ENCODE data around the gene MYH16.
"Not testable (repeated sequence)": the region's sequence is repeated elsewhere in the genome, so short reads cannot be mapped to it uniquely, and the experiment has no call there.

Gene MYH16

DNA sequence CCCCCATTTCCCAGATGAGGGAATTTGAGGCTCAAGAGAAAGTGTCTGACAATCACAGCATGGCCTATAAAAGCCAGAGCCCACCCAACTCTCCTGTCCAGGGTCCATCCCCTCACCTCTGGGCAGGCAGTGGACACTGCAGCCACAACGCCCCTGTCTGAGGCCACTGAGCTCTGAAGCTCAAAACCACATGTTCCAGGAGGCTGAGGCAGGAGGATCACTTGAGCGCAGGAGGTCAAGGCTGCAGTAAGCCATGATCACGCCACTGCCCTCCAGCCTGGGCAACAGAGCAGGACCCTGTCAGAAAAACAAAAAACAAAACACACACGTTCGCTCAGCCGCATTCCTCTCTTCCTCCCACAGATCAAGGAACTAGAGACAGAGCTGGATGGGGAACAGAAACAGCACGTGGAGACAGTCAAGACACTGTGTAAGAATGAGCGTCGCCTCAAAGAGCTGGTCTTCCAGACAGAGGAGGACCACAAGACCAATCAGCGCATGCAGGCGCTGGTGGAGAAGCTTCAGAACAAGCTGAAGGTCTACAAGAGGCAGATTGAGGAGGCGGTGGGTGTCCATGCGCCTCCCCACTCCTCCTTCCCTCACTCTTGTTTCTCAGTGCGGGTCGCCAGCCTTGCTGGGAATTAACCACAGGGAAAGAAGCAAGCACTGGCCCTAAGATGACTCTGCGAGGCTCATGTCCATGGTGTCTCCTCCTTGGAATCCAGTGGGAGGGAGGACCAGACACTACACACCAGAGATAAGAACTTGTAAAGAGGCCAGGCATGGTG, 33.0 kb downstream of the MYH16 start:
- no peak for DNase-seq (ENCODE audit: low read depth)

DNA sequence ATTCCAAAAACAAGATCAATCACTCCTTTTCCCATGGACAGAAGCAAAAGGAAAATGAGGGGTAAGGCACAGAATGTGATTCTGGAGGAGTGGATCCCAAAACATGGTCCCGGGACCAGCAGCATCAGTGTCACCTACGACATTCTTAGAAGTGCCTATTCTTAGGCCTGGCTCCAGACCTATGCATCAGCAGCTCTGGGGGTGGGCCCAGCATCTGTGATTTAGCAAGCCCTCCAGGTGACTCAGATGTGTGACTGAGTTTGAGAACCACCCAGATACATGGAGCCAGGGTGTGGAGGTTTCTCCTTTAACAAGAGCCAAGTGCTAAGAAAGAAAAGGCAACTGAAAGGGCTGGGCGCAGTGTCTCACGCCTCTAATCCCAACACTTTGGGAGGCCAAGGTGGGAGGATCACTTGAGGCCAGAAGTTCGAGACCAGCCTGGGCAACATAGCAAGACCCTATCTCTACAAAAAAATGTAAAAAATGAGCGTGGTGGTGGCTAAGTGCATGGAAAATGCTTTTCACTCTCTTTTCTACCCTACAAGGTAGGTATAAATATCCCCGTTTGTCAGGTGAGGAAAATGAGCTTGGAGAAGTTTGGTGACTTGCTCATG, 35.9 kb downstream of the MYH16 start:
- DNase-seq (ENCODE audit: low read depth), result no peak

DNA sequence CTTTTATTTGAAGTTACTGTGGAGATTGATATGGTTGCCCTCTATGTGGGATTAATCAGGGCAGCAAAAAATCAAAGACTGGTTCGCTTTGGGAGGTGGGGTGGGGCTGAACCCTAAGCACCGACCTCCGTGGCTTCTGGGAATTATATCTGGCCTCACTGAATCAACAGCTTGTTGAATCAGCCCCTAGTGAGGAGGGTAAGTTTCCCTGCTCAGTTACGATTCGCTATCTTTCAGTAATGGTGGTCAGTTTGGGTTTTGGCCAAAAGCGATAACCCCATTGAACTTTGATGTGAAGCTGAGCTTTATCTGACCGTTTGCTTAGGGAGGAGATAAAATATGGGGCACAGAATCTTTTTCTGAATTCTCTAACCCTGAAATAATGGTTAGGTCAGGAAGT, 36.5 kb downstream of the MYH16 start:
- DNase-seq (ENCODE audit: low read depth), result no peak

DNA sequence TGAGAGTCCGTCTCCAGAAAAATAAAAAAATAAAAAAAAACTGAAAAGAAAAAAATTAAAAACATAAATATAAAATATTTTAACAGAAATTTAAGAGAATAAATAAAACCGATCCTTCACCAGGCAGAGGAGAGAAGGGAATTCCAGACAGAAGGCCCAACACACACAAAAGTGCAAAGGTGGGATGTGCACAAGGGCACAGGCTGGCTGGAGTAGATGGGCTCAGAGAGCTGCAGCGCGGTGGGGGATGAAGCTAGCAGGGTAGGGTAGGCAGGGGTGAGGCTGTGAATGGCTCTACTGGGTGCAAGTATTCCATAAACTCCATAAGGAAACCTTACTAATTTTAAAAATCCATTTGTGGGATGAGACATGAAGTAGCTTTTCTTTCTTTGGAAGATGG, 37.4 kb downstream of the MYH16 start:
- DNase-seq (ENCODE audit: low read depth), result no peak

DNA sequence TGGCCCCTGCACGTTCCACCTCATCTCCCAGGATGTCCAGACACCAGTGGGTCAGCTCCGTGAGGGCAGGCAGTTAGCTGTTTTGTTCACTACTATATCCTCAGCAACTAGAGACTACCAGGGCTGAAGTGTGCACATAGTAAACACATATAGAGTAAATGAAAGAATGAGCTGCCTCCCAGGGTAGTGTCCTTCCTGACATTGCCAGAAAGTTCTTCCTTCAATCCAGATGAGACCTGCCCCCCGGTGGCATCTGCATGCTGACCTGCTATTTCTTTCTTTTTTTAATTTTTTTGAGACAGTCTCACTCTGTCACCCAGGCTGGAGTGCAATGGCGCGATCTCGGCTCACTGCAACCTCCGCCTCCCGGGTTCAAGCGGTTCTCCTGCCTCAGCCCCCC, 39.1 kb downstream of the MYH16 start:
- DNase-seq (ENCODE audit: low read depth), result no peak

DNA sequence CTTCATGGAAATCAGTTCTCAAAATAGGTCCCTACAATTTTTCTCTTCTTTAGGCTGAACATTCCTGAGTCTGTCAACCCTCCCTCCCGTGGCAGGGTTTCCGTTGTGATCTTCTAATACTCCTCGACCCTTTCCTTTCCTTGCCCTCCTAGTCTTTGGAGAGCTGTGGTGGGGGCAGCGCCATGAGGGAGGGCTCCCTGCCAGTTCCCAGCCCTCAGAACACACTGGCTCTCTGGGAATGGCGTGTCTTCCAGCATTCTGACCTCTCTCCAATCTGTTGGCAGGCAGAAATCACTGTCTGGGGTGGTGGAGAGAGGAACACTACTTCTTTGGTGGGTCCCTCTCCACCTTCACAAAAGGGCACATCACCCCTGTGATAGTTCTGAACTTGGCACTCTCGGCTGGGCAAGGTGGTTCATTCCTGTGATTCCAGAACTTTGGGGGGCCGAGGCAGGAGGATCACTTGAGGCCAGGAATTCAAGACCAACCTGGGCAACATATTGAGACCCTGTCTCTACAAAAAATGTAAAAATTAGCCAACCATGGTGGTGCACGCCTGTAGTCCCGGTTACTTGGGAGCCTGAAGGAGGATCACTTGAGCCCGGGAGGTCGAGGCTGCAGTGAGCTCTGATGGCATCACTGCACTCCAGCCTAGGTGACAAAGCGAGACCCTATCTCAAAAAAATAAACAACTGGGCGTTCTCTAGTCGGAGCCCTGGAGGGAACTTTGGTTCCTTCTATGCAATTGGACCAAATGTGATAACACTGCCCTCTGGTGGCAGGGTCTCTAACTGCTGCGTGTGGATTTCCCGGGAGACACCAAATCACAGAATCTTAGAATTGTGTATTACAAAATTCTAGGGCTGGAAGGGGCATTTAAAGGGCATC, 39.9 kb downstream of the MYH16 start:
- DNase-seq (ENCODE audit: low read depth), result peak; percentile 60

DNA sequence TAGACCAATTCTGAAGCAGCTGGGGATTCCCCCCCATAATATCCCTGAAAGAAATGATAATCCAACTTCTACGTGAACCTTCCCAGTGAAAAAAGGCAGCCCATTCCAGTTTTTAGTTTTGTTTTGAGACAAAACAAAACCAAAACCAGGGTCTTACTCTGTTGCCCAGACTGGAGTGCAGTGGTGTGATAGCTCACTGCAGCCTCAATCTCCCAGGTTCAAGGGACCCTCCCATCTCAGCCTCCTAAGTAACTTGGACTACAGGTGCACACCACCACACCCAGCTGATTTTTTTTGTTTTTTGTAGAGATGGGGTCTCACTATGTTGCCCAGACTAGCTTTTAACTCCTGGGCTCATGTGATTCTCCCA, 40.5 kb downstream of the MYH16 start:
- no peak for DNase-seq (ENCODE audit: low read depth)

DNA sequence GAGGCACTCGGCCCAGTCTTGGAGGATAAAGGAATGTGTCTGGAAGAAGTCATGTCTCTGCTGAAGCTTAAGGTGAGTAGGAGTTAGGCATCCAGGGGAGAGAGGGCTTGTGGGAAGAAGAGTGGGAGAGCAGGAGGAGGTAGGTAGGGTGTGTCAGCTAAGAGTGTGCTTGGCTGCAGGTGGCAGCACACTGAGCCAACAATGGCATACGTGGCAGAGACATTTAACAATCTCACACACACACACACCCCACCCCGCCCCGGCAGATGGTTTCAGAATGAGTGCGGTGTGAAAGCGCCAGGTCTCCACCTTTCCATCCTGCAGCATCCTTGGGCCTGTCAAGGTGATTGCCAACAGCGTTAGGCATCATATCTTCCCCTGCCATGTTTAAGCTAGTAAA, 41.9 kb downstream of the MYH16 start:
- no peak for DNase-seq (ENCODE audit: low read depth)

DNA sequence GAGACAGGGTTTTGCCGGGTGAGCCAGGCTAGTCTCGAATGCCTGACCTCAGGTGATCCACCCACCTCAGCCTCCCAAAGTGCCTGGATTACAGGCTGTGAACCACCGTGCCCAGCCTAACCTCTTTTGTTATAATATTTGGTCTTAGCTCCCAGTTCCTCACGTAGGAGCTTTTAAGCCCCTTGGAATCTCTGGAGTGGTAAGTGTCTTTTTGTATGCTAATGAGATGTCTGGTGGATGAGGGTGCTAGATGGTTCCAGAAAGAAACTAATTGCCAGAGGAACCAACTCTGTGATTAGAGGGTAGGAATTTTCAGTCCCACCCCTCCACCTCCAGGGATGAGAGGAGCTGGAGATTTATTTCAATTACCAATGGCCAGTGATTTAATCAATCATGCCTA, 47.7 kb downstream of the MYH16 start:
- DNase-seq (ENCODE audit: low read depth), result no peak

DNA sequence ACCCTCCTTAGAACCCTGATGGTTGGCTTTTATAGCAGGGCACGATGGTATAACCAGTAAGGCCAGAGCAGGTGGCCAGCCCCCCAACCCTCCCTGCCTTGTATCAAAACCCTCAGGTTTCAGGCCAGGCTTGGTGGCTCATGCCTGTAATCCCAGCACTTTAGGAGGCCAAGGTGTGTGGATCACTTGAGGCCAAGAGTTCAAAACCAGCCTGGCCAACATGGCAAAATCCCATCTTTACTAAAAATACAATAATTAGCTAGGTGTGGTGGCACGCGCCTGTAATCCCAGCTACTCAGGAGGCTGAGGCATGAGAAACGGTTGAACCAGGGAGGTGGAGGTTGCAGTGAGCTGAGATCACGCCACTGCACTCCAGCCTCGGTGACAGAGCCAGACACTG, 50.0 kb downstream of the MYH16 start:
- DNase-seq (ENCODE audit: low read depth), result not testable (repeated sequence)

DNA sequence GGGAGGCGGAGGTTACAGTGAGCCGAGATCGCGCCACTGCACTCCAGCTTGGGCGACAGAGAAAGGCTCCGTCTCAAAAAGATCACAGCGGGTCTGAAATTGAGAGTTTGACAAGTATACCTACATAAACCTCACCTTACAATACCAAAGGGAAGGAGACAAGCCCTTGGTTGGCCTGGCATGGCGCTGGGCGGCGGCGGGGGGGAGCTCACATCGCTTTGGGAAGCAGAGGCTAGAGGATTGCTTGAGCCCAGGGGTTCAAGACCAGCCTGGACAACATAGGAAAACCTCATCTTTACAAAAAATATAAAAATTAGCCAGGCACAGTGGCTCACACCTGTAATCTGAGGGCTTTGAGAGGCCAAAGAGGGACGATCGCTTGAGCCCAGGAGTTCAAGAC, 51.9 kb downstream of the MYH16 start:
- DNase-seq (ENCODE audit: low read depth), result no peak

DNA sequence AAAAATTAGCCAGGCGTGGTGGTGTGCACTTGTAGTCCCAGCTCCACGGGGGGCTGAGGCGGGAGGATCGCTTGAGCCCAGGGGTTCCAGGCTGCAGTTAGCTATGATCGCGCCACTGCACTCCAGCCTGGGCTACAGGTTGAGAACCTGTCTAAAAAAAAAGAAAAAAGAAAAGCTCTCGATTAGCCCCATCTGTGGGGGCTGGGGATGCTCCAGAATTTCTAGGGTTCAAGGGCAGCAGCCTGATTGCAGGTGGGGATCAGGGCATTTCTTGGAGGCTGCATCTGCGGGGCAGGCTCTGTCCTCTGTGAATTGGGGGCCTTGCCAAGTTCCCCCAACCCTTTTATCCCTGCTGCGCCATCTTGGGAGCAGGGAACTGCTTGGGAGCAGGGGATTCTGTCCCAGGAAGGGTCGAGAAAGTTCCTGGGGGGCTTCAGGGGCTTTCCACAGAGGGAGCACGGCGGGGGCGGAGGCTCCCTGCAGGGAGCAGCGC, 52.4 kb downstream of the MYH16 start:
- no peak for DNase-seq (ENCODE audit: low read depth)

DNA sequence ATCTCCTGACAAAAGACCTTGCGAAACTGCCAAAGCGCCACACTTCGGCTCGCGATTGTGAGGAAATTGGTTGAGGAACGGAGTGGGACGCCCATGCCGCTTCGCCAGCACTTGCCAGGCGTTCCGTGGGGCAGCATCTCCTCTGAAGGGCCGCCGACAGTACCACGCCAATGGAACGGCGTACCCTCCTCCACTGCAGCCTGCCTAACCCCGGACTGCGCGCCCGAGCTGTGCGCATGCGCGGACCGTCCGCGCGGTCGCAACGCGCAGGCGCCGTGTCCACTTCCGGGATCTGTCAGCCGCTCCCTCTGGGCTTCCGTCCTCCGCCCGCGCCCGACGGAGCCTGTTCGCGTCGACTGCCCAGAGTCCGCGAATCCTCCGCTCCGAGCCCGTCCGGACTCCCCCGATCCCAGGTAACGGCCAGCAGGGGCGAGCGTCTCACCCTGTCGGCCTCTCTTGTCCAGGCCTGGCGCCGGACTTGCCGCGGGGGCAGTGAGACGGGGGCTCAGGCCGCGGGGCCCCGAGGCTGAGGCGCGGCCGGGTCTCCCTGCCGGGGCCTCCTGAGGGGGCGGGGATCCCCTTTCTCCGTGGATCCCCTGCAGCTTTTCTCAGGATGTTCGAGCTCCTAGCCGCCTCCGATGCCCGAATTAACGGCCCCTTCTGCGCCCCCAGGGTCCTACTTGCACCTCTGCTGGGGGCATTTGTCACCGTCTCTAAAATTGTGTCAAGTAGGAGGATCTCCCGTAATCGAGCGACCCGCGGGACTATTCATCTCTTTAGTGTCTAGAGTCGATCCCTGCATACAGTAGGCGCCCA, 53.2 kb downstream of the MYH16 start, which contains the start of gene ARPC1A:
TSS of gene ARPC1A (plus strand) at position 307 of the 816 bp plus-strand sequence. CDS start 7,456 bp downstream, outside the sequence.
- DNase-seq (ENCODE audit: low read depth), result peak; percentile 88

DNA sequence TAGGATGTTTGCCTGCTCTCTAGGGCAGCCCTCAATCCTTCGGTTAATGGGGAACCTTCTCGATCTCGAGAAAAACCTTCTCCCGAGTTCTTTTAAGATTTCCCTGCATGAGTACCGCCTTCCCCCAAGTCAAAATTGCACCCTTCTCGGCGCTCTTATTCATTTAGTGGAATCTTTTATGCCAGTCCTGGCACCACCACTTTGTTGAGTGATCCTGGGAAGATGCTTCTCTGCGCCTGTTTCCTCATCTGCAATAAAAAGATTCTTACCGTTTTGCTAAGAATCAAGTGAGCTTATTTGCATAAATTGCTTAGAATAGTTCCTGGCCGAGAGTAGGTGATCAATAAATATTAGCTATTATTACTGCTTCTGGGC, 53.8 kb downstream of the MYH16 start:
- DNase-seq (ENCODE audit: low read depth), result no peak

DNA sequence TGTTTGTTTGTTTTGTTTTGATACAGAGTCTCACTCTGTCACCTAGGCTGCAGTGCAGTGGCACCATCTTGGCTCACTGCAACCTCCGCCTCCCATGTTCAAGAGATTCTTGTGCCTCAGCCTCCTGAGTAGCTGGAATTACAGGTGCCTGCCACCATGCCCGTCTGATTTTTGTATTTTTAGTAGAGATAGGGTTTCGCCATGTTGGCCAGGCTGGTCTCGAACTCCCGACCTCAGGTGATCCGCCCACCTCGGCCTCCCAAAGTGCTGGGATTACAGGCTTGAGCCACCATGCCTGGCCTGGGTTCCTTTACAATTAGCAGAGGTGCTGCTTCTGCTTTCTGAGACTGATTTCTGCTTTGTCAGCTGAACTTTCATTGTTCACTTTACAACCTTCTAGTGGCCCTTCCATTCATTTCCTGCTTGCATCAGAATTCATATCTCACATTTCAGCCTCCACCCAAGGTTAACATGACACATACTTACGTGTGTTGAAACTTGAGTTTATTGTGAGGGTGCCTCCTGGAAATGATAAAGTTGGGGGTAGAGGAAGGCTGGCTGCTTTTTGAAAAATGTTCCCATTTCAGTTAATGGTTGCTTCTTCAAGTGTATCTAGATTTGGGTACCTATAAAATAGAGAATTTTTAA, 57.8 kb downstream of the MYH16 start:
- DNase-seq (ENCODE audit: low read depth), result not testable (repeated sequence)

DNA sequence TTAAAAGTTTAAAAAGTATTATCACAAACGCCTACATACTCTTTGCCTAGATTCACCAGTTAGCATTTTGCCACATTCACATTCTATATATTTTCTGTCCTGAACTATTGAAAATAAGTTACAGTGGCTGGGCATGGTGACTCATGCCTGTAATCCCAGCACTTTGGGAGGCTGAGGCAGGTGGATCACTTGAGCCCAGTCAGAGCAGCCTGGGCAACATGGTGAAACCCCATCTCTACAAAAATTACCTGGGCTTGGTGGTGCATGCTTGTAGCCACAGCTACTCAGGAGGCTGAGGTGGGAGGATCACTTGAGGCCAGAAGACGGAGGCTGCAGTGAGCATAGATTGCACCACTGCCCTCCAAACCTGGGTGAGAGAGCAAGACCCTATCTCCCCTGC, 58.4 kb downstream of the MYH16 start:
- DNase-seq (ENCODE audit: low read depth), result no peak

DNA sequence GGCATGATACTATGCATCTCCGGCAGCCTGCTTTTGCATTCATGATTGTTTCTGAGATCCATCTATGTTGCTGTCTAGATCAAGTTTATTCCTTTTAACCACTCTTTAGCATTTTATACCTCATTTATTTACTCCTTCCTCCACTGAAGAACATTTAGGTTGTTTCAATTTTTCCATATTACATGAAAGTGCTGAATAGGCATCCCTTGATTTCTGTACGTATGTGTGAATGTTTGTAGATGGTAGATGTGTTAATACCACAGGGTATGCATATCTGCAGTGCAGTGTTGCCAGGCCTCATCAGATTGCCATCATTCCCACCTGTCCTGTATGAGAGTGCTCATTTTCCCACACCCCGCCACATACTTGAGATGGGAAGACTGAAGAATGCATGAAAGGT, 67.0 kb downstream of the MYH16 start:
- no peak for DNase-seq (ENCODE audit: low read depth)

DNA sequence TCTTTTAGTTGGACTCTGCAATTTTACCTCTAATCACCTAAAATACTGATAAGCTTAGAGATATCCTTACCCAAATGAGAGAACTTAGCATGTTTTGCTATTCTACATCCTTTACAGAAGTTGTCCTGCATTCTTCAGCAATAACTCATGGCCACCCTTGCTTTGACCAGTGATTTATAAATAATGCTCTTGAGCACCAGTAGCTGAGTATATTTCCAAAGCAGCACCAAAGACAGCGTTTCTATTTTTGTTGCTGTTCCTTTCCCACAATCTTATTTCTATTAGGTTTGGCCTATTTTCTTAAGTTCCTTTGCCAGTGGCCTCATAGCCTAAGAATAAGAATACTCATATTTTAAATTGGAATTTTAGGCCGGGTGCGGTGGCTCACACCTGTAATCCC, 68.0 kb downstream of the MYH16 start:
- DNase-seq (ENCODE audit: low read depth), result no peak

DNA sequence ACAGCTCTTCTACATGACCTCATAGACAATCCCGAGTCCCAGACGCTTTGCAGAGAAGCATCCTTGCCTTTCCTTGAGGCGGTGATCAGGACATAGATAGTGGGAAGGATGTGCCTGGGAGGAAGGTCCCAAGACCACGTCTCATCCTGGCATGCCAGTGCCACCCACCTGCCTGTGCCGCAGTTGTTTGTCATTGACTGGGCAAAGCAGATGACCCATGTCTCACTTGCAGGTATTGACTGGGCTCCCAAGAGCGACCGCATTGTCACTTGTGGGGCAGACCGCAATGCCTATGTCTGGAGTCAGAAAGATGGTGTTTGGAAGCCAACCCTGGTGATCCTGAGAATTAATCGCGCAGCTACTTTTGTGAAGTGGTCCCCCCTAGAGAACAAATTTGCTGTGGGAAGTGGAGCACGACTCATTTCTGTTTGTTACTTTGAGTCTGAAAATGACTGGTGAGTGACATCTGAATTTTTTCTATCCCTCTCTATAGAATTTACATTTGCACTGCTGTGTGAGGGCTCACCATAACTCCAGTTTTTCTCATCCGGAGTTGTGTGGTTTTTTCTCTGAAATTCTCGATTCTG, 71.5 kb downstream of the MYH16 start:
- DNase-seq (ENCODE audit: low read depth), result no peak

DNA sequence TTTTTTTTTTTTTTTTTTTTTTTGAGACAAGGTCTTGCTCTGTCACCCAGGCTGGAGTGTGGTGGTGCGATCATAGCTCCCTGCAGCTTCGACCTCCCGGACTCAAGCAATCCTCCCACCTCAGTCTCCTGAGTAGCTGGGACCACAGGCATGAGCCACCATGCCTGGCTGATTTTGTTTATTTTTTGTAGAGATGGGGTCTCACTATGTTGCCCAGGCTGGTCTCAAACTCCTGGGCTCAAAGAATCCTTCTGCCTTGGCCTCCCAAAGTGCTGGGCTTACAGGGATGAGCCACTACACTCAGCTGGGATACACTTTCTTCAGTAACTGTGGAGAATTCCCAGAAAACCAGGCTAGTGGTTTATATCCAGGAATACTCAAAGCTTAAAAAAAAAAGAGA, 78.0 kb downstream of the MYH16 start:
- not testable (repeated sequence) for DNase-seq (ENCODE audit: low read depth)

DNA sequence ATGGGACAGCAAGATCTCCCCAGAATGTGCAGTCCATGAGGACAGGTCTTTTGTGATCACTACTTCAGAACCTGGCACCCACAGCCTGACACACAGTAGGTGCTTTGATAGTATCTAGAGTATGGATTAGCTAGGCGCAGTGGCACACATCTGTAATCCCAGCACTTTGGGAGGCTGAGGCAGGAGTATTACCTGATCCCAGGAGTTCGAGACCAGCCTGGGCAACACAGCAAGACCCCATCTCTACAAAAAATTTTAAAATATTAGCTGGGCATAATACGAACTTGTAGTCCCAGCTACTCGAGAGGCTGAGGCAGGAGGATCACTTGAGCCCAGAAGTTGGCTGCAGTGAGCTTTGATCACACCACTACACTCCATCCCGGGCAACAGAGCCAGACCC, 79.6 kb downstream of the MYH16 start:
- no peak for DNase-seq (ENCODE audit: low read depth)

Data from activated T-helper 9 cell treated with anti-CD3 and anti-CD28 coated beads, Interleukin-2, amount 50 U/mL, for 16 hours (primary cell).